Ammon's horn (tissue), 1 donor: ENCODE data around the gene LCP1.
A peak's percentile ranks its signal among the peaks of the same experiment; 100 is the strongest.

ENCODE experiments used
- DNase-seq: peaks from one replicate; pipeline ENCODE4 v3.0.0-alpha.2; 2016; ENCODE audit warnings: low spot score

LCP1 gene

DNA sequence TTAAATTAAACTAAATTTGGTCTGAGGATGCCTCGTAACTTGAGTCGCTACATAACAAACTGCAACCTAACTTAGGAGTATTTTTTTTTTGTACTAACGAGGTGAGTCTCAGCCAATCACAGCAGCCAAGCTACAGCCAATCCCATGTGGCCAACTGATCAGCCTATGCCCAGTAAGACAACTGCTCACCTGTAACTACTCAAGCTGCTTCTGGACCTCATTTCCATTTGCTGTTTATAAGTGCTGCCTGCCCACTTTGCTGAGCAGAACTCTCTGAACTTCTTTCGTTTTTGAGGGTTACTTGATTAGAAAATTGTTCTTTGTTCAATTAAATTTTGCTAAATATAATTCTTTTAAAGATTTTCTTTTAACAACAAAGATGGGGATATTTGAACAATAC lies 81.0 kb downstream of the LCP1 start:
- DNase-seq = no peak

DNA sequence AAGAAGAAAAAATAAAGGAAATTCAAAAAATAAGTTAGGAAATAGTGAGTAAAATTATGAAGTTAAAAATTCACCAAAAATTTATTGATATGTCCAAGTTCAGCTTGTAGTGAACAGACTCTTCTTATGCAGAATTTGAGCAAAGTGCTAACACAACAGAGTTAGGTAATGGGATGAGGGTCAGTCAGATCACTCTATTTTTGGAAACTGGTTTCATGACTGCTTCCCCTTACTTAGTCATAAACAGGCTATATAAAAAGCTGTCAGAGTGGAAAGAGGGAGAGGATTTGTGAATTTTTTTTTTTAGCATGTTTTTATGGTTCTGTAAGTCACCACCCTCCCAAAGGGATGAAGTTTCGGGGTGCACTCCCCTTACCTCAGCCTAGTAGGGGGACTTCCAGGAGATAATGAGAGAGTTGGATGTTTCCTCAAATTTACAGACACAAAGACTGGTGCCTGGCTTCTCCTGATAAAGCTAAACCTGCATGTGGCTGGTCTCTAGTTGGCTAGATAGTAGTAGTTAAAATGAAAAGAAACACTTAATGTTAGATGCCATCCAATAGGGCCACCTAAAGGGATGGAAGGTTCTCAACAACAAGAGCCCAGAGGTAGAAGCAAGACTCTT lies 81.7 kb downstream of the LCP1 start:
- no peak for DNase-seq

DNA sequence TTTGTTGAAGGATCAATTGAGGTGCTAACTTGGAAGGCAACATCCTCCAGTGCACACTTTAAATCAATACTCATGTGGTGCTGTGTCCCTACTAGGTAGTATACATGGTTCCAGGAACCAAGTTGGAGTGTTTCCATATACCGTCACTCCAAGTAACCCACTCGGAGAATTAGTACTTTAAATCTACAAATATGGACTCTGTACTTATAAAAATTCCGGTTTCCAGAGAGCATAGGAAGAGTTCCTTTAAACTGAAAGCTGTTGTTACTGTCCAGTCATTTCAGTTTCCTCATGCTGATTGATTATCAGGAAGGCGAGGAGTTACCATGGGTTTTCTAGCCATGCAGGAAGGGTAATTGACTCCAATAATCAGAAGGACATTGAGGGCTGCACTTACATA lies 84.3 kb downstream of the LCP1 start:
- DNase-seq = no peak

DNA sequence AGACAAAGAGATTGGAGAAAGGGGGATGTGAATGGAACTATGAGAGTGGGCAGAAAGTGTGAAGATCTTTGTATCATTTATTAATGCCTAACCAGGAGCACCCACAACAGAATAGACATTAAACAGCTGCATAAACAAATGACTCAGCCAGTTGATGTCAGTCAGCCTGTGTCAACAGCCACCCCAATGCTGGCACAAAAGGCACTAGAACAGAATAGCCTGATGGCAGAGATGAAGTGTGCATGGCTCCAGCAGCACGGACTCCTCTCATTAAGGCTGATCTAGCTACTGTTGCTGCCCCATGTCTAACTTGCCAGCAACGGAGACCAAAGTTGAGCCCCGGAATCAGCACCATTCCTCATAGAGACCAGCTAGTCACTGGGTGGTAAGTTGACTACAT lies 85.0 kb downstream of the LCP1 start:
- DNase-seq = peak; percentile 81

DNA sequence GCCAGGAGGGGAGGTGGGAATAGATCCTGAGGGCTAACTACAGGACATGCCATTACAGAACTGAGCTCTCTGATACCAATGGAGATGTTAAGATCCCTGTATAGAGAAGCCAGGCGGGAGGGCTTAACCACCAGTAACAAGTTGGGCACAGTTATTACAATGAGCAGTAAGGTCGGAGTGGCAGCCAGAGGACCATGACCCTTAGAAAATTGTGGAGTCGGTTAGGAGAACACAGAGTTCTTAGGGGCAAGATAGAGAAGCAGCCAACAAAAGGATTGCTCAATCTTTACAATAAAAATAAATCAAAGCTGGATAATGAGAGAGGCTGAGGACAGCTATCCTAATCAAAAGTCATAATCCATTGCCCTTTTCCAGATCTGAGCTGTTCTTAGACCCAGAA lies 87.5 kb downstream of the LCP1 start:
- no peak for DNase-seq

DNA sequence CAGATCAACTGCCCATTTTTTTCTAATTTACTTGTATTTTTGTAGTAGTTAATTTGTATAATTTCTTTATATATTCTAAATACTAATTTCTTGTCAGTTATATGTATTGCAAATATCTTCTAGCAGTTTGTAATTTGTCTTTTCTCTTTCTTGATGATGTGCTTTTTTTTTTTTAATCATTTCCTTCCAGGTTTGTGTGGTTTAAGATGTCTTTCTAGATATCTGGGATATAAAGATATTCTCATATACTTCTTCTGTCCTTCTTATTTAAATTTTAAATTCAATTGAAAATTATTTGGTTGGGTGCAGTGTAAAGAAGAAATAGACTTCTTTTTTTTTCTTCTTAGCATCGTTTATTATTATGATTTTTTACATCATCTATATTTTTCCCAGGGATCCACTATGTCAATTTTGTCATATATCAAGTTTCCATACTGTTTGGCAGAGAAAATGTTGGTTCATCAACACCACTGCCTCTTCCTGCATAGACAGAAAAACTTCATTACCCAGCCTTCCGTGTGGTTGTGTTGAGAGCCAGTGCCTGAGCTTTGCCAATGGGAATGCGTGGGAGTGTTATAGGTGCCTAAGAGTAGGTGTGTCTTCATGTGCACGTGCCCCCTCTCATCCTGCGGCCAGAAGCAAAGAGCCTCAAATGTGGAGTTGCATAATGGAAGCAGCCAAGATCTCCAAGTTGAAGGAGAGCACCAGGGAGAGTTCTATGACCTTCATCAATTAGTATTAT lies 93.0 kb downstream of the LCP1 start:
- DNase-seq = no peak

DNA sequence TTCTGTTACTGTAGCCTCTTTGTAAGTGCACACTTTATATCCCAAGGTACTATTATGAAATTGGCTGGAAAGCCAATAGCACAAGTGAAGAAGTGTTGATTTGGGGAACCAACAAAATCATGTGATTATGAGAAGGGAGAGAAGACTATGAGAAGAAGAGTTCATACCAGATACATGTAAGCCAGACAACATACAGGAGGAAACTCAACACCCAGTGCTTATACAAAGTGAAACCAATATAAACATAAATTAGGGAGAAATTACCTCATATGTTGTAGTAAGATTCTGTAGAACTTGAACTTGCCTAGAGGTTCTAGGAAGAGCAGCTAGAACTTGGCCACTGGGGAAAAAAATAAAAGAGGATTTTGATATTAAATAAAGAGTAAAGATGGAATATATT lies 94.5 kb downstream of the LCP1 start:
- no peak for DNase-seq

DNA sequence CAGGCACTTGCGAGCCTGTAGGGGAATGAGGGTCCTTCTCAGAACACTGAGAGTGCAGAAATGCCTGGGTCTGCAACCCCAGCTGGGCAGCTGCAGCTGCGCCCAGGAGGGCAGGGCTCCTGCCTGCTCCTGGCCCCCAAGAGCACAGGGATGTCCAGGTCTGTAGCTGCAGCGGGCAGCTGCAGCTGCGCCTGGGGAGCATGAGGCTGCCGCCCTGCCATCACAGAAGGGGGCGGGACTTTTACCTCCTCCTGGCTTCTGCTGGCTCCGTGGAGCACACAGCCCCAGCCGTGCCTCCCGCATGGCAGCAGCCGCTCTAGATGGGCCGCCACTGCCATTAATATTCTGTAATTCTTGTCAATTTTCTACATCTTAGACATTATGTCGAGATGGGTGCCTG lies 95.0 kb downstream of the LCP1 start:
- no peak for DNase-seq

DNA sequence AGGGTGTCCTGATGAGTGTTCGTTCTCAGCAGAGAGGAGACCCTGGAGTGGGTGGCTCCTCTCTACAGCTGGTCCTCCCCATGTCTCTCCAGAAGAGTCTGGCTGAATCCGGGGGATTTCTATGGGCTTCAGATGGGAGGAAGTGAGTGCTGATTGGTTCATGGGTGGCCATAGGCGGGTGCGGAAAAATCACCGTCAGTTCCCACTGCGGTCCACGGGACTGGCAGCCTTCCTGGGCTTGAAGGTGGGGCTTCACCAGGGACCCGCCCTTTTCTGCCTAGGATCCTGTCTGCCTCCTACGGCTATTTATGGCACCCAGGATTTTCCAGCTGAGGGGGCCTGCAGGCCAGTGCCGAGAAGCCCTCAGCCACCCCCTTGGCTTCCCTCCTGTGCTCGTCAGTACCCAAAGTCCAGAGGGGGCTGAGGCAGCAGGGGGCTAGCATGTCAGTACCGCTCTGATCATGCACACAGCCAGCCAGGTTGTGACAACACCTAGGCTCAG lies 95.5 kb downstream of the LCP1 start:
- no peak for DNase-seq

DNA sequence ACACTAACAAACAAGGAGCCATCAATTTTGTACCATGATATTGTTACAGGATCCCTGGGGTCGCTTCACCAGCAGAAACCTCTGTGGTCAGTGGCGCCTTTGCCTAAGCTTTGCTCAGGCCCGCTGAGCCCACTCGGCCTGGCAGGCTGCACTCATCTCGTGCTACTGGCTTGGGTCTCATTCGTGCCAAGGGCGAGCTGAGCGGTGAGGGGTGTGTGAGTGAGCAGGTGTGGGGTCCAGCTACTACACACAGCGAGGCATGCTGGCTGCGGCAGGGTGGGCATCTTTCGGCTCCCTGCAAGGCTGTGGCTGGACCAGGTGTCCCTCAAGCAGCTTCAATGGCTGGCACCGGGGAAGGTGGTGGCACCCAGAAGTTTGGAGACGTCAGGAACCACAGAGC lies 96.2 kb downstream of the LCP1 start:
- DNase-seq = no peak

DNA sequence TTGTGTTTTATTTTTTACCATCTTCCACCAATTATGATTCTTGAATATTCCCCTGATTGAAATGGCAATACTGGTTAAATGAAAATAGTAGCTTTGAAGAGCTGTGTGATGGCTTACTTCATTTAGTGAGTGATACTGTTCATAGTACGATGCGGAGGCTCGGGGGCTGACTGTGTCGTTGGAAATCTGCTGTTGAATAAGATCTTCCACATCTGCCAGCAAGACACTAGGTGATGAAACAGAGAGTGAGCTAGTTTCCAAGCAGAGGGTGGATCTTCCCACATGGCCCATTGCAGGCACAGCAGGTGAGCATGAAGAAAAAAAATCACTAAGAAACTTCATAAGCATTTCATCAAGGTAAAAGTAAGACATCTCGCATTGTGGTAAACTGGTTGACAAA lies 99.7 kb downstream of the LCP1 start:
- no peak for DNase-seq

DNA sequence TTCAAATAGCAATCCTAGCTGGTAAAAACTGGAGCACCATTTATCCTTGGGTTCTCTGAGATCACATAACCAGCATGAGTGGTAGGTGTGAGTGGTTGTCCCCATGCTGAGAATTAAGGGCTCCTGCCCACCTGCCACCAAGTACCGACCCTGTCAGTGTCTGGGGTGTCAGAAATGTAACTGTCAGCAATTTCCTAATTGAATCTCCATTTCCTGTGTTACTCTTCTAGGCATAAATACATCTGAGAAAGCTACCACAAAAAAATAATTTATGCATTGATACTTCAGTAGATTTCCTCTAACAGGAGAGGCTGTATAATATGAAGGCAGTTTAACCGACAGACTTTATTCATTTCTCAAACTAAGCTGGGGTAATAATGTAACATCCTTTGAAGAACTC lies 102.2 kb downstream of the LCP1 start:
- DNase-seq = no peak

DNA sequence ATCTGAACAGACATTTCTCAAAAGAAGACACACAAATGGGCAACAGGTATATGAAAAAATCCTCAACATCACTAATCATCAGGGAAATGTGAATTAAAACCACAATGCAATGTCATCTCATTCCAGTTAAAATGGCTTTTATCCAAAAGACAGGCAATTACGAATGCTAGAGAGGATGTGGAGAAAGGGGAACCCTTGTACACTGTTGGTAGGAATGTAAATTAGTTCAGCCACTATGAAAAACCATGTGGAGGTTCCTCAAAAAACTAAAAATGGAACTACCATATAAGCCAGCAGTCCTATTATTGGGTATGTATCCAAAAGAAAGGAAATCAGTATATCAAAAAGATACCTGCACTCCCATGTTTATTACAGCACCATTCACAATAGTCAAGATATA lies 104.7 kb downstream of the LCP1 start:
- no peak for DNase-seq

DNA sequence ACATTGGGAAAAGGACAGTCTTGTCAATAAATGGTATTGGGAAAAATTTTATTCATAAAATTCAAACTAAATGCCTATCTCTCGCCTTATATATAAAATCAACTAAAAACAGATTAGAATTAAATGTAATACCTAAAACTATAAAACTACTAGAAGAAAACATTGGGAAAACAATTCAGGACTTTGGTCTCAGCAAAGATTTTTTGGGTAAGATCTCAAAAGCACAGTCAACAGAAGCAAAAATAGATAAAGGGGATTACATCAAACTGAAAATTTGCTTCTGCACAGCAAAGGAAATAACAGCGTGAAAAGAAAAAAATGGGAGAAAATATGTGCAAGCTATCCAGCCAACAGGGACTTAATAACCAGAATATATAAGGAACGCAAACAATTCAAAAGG lies 105.2 kb downstream of the LCP1 start:
- no peak for DNase-seq
